ENCODE data around the gene PKNOX2.

The PKNOX2 gene

DNA sequence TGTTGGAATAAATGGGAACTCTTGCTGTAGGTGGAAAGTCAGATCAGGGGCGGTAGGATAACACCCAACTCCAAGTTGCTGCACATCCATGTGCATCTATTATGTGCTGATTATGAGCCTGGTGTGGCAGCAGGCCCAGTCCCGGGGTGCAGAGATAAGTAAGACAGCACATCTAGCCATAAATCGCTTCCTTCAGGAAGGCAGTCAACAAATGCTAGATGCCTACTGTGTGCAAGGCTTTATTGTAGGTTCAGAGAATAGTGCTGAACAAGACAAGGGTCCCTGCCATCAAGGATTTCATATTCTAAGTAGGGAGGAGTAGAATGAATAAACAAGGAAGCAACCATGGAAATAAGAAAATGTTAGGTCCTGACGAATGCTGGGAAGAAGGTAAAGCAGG is 110.2 kb downstream of the PKNOX2 start:
- no peak for DNase-seq (ENCODE audit: low read depth in 1 of 2, low spot score in 1 of 2)
- no peak overlapping the region for H3K4me3 ChIP-seq (replicated peaks; ENCODE audit: insufficient read depth, low read length)
- peaks cover 4% of the 10 kb centered on the region for H3K27me3 ChIP-seq (ENCODE audit: insufficient read depth, poor library complexity, severe bottlenecking)
- TF ChIP-seq POLR2AphosphoS5 (IDR thresholded peaks at IDR 0.05; ENCODE audit: low read depth) (no peak), GABPA (IDR thresholded peaks at IDR 0.05; ENCODE audit: low read depth) (no peak), SPI1 (IDR thresholded peaks at IDR 0.05; ENCODE audit: borderline replicate concordance, low read depth) (no peak), CTCF (IDR thresholded peaks at IDR 0.05; ENCODE audit: insufficient read depth, low read length) (no peak)
- TF ChIP-seq, protein P1, sequence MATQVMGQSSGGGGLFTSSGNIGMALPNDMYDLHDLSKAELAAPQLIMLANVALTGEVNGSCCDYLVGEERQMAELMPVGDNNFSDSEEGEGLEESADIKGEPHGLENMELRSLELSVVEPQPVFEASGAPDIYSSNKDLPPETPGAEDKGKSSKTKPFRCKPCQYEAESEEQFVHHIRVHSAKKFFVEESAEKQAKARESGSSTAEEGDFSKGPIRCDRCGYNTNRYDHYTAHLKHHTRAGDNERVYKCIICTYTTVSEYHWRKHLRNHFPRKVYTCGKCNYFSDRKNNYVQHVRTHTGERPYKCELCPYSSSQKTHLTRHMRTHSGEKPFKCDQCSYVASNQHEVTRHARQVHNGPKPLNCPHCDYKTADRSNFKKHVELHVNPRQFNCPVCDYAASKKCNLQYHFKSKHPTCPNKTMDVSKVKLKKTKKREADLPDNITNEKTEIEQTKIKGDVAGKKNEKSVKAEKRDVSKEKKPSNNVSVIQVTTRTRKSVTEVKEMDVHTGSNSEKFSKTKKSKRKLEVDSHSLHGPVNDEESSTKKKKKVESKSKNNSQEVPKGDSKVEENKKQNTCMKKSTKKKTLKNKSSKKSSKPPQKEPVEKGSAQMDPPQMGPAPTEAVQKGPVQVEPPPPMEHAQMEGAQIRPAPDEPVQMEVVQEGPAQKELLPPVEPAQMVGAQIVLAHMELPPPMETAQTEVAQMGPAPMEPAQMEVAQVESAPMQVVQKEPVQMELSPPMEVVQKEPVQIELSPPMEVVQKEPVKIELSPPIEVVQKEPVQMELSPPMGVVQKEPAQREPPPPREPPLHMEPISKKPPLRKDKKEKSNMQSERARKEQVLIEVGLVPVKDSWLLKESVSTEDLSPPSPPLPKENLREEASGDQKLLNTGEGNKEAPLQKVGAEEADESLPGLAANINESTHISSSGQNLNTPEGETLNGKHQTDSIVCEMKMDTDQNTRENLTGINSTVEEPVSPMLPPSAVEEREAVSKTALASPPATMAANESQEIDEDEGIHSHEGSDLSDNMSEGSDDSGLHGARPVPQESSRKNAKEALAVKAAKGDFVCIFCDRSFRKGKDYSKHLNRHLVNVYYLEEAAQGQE (IDR thresholded peaks at IDR 0.05; ENCODE audit: insufficient replicate concordance, low read depth): no peak
- H3K27ac ChIP-seq (replicated peaks): no peak overlapping the region

DNA sequence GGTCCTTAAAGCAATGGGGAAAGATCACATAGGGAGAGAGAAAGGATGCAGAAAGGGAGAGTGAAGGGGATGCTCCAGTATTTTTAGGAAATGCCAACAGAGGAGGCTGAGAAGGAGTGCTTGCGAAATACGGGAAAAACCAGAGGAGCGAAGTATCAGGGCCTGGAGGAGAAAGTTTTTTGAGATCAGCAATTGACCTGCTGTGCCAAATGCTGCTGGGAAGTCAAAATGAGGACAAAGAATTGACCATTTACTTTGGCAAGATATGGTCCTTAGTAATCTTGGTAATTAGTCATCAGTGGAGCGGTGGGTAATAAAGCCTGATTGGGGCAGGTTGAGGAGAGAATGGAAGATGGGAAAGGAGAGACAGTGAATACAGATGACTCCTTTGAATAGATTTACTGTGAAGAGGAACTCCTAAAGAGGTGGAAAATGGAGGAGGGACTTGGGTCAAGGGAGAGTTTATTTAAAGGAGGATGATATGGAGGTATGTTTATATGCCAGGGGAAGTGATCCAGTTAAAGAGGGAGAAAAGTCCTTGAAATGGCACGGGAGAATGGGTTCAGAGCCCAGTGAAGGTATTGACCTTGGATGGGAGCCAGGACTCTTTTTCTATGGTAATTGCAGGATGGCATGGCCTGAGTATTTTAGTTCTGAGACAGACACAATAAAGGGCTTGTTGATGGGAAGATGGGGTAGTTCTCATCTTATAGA is 111.5 kb downstream of the PKNOX2 start:
- peaks cover 4% of the 10 kb centered on the region for H3K27me3 ChIP-seq (ENCODE audit: insufficient read depth, poor library complexity, severe bottlenecking)
- DNase-seq (ENCODE audit: low read depth in 1 of 2, low spot score in 1 of 2): no peak
- no peak for TF ChIP-seq SPI1 (IDR thresholded peaks at IDR 0.05; ENCODE audit: borderline replicate concordance, low read depth)
- TF ChIP-seq CTCF (IDR thresholded peaks at IDR 0.05; ENCODE audit: insufficient read depth, low read length): no peak
- TF ChIP-seq, protein P1 (IDR thresholded peaks at IDR 0.05; ENCODE audit: insufficient replicate concordance, low read depth): no peak
- no peak for TF ChIP-seq GABPA (IDR thresholded peaks at IDR 0.05; ENCODE audit: low read depth)
- TF ChIP-seq POLR2AphosphoS5 (IDR thresholded peaks at IDR 0.05; ENCODE audit: low read depth): no peak
- no peak overlapping the region for H3K27ac ChIP-seq (replicated peaks)
- no peak overlapping the region for H3K4me3 ChIP-seq (replicated peaks; ENCODE audit: insufficient read depth, low read length)

DNA sequence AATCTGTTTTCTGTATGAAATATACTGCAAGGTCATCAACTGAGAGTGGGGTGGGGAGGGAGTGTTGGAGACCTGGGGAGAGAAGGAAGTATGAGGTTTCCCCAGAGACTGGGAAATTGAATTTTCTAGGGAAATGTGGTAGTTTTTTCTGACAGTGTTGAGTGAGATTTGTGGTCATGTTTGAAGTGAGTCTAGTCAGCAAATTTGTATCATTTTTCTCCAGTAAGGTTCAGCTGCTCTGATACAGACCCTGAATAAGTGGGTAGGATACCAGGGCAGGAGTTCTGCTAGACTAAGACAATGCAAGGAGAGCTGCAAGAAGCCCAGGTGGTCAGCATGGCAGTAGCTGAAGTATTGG is 112.0 kb downstream of the PKNOX2 start:
- no peak for DNase-seq (ENCODE audit: low read depth in 1 of 2, low spot score in 1 of 2)
- H3K27ac ChIP-seq (replicated peaks): no peak overlapping the region
- peaks cover 6% of the 10 kb centered on the region for H3K27me3 ChIP-seq (ENCODE audit: insufficient read depth, poor library complexity, severe bottlenecking)
- H3K4me3 ChIP-seq (replicated peaks; ENCODE audit: insufficient read depth, low read length): no peak overlapping the region
- TF ChIP-seq SPI1 (IDR thresholded peaks at IDR 0.05; ENCODE audit: borderline replicate concordance, low read depth) (no peak), GABPA (IDR thresholded peaks at IDR 0.05; ENCODE audit: low read depth) (no peak), CTCF (IDR thresholded peaks at IDR 0.05; ENCODE audit: insufficient read depth, low read length) (no peak), POLR2AphosphoS5 (IDR thresholded peaks at IDR 0.05; ENCODE audit: low read depth) (no peak)
- TF ChIP-seq, protein P1 (IDR thresholded peaks at IDR 0.05; ENCODE audit: insufficient replicate concordance, low read depth): no peak
